HG03097 (cell line): ENCODE measurements around the gene CCDC142.
"Not testable (repeated sequence)": the region's sequence is repeated elsewhere in the genome, so short reads cannot be mapped to it uniquely, and the experiment has no call there.

ENCODE experiments used
- ATAC-seq: cut with Tn5 transposase; IDR thresholded peaks from one replicate; pipeline ENCODE4 v1.9.1; 2021; ENCODE audit not compliant: unreplicated experiment, low FRiP score

CCDC142 gene

GRCh38 chr2:74472086-74472944, 10.5 kb downstream of the CCDC142 start, which contains the start of gene MRPL53:
Gene MRPL53, minus strand, starts transcription at chr2:74472680. Its CDS starts 20 bp downstream, at chr2:74472660.
- ATAC-seq: peak; percentile 73

DNA sequence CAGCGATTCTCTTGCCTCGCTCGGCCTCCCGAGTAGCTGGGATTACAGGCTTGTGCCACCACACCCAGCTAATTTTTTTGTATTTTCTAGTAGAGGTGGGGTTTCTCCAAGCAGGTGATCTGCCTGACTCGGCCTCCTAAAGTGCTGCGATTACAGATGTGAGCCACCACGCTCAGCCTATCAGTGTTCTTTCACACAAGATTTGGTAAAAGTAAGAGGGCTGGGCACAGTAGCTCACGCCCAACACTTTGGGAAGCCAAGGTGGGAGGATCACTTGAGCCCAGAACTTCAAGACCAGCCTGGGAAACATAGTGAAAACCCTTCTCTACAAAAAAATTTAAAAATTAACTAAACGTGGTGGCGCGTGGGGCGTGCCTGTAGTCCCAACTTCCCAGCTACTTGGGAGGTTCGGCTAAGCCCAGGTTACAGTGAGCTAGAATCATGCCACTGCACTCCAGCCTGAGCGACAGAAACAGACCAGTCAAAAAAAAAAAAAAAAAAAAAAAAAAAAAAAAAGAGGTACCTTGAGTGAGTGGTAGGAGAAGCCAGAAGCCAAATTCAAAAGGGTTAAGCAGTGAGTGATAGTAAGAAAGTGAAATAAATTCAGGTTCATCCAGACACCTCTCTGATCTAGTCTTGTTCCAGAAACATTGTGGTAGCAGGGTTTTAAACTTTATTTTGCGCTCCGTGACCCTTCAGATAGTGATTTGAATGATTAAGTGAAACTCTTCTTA, 11.3 kb downstream of the CCDC142 start:
- no peak for ATAC-seq

DNA sequence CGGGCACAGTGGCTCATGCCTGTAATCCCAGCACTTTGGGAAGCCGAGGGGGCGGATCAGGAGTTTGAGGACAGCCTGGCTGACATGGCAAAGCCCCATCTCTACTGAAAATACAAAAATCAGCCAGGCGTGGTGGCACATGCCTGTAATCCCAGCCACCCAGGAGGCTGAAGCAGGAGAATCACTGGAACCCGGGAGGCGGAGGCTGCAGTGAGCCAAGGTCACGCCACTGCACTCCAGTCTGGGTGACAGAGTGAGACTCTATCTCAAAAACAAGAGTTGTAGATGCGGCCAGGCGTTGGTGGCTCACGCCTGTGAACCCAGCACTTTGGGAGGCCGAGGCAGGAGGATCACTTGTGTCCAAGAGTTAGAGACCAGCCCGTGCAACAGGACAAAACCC, 12.1 kb downstream of the CCDC142 start:
- not testable (repeated sequence) for ATAC-seq

GRCh38 chr2:74464406-74464805, 18.4 kb downstream of the CCDC142 start:
- no peak for ATAC-seq

GRCh38 chr2:74462786-74463105, 20.1 kb downstream of the CCDC142 start:
- no peak for ATAC-seq

DNA sequence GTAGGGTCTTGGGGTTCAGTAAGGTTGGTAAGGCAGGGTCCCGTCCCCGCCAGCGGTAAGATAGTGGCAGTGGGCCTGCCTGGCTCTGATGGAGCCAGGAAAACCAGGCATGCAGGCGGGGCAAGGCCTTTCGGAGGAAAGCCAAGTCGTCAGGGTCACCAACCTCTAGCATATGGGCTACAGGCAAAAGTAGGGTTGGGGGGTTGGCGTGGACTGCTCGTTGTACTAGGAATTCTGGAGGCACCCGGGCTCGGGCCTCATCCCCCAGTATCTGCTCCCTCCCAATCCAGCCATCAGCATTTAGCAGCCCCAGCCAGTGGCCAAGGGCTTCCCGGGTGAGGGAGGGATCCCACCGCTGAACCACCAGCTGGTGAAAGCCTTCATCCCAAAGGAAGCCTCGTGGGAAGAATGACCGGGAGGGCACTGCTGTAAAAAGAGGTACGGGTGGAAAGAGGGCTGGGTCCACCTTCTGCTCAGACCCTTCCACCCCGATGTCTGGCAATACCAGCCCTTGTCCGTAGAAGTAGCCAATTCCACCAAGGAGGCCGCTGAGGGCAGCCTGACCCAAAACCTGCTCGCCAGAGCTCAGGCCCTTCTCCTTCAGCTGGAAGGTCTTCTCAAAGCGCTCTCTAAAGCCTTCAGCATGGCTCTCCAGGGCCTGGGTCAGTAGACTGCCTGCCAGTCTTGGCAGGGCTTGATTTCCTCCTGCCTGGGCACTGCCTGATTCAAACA, 20.6 kb downstream of the CCDC142 start:
- no peak for ATAC-seq

DNA sequence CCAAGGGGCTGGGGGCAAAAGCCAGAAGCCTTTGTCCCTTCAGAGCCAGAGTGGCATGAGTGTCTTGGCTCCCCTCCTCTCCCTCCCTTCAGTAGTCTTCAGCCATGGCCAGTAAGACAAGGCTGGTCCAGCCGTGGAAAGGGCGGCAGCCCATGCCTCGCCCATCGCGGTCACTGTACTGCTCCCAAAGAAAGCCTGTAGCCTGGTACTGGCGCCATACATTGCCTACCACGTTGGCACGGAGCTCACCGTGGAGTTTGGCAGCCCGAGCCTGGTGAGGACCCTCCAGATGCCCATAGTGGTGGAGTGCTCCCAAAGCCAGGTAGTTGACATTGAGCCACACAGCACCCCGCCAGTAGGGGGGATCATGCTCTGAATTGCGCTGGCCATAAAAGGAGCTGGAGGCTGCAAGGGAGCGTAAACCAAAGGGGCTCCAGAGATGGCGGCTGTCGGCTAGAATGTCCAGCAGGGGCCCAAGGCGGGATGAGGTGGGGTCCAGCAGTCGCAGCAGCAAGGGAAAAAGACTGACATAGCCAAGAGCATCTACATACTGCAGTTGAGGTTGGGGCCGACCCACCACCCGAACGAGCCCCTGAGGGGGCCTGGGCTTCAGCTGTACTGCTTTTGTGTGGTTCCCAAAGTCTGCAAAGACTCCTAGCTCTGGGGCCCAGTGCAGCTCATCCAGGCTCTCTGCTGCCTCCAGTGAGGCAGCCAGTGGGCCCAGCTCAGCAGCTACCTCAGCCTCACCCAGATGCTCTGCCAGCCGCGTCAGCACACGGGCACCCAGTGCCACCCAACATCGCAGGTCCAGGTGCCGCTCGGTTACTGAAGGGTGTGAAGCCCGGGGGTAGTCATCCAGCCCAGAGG, 21.4 kb downstream of the CCDC142 start:
- ATAC-seq: no peak

DNA sequence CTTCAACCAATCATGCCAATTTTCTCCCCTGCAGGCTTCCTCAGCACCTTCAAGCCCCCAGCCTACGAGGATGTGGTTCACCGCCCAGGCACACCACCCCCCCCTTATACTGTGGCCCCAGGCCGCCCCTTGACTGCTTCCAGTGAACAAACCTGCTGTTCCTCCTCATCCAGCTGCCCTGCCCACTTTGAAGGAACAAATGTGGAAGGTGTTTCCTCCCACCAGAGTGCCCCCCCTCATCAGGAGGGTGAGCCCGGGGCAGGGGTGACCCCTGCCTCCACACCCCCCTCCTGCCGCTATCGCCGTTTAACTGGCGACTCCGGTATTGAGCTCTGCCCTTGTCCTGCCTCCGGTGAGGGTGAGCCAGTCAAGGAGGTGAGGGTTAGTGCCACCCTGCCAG, 22.6 kb downstream of the CCDC142 start:
- not testable (repeated sequence) for ATAC-seq

DNA sequence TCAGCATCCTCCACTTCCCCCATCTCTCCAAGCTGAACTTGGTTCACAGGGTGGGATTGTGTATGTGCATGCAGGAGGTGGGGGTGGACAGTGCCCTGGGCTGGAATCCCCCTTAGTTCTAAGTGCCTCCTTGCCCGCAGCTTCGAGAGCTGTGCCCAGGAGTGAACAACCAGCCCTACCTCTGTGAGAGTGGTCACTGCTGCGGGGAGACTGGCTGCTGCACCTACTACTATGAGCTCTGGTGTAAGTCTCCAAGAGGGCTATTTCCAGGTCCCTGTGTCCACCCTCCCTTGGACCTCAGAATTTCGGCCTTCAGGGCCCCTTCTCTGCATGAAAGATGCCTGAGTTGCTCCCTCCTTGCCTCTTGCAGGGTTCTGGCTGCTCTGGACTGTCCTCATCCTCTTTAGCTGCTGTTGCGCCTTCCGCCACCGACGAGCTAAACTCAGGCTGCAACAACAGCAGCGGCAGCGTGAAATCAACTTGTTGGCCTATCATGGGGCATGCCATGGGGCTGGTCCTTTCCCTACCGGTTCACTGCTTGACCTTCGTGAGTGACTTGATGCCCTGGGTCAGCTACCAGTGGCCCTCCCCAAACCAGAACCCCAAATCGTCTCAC, 23.2 kb downstream of the CCDC142 start:
- not testable (repeated sequence) for ATAC-seq

DNA sequence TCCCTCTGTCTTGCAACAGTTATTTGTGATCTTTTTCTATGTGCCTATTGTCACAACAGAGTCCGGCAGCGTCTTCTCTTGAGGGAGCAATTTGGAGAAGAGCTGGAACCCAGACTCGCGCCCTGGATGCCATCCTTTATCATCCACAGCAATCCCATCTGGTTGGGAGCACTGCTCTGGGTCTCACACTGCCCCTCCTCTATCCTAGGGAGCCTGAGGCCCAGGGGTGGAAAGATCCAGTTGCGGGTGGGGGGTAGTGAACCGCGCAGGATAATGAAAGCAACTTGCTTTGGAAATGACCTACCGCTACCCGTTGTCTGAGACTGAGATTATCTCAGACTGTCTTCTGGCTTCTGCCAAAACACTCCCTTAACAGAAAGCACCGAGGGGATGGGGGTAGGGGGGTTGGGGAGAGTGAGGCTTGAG, 23.8 kb downstream of the CCDC142 start:
- no peak for ATAC-seq

GRCh38 chr2:74458132-74458937, 24.5 kb downstream of the CCDC142 start, which contains the start of gene WBP1:
Gene WBP1, plus strand, starts transcription at chr2:74458438. Its CDS starts 165 bp downstream, at chr2:74458603.
- peak; percentile 71 for ATAC-seq

DNA sequence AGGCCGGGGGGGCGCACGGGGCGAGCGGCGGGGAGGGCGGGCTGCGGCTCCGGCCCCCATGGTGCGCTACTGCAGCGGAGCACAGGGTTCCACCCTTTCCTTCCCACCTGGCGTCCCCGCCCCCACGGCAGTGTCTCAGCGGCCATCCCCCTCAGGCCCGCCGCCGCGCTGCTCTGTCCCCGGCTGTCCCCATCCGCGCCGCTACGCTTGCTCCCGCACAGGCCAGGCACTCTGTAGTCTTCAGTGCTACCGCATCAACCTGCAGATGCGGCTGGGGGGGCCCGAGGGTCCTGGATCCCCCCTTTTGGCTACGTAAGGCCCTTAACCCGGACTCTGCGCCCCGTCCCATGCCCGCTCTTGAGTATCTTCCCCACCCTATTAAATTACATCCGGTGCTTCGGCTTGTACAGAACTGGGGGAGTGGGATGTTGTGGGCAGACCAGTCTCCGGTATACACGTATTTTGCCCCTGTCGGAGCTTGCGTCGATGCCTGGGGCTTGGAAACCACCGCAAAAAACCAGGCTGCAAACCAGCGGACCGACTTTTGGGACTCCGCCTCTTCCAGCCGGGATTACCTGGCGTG, 25.2 kb downstream of the CCDC142 start:
- peak; percentile 25 for ATAC-seq

DNA sequence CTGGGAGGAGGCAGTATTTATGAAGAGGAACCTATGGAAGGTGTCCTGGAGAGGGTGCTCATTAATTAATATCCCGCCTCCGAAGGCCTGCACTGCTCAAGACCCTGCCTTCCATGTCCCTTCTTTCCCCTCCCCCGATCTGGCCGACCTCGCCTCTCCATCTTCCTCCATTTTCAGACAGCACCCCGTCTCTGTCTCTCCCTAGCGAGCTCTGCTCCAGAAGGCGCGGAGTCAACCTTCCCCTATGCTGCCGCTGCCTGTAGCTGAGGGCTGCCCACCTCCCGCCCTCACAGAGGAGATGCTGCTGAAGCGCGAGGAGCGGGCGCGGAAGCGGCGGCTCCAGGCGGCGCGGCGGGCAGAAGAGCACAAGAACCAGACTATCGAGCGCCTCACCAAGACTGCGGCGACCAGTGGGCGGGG, 25.7 kb downstream of the CCDC142 start:
- no peak for ATAC-seq

DNA sequence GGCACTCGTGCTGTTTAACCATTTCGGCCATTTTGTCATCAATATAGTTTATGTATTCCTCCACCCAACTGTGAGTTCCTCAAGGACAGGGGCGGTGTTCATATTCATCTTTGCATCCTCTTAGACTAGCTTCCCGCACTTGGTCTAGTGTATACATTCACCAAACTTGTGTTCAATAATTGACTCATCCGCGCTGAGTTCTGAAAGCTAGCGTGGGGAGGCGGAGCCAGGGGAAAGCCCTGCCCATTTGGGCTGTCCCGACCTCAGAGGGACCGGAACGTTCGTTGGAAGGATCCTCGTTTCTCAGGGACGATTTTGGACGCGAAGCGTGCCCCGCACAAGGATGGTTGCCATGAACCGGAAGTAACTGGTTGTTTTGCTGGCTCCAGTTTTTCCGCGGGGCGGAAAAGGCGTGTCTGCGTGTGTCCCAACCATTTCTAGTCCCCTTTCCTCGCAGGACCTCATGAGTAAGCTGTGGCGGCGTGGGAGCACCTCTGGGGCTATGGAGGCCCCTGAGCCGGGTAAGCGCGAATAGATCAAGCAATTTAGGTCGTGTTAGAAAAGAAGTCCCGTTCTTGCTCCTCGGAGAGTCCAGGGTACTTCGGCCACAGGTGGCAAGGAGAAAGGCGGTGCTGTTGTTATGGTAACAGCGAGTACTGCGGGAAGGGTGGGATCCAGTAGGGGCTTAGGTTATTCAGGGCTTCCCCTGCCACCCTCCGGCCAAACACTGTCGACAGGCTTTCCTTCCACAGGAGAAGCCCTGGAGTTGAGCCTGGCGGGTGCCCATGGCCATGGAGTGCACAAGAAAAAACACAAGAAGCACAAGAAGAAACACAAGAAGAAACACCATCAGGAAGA, 27.9 kb downstream of the CCDC142 start, which contains the start of gene INO80B:
Gene INO80B, plus strand, starts transcription at position 434 of the 858 bp plus-strand sequence. Its CDS starts 30 bp downstream, at position 464.
- peak; percentile 49 for ATAC-seq

DNA sequence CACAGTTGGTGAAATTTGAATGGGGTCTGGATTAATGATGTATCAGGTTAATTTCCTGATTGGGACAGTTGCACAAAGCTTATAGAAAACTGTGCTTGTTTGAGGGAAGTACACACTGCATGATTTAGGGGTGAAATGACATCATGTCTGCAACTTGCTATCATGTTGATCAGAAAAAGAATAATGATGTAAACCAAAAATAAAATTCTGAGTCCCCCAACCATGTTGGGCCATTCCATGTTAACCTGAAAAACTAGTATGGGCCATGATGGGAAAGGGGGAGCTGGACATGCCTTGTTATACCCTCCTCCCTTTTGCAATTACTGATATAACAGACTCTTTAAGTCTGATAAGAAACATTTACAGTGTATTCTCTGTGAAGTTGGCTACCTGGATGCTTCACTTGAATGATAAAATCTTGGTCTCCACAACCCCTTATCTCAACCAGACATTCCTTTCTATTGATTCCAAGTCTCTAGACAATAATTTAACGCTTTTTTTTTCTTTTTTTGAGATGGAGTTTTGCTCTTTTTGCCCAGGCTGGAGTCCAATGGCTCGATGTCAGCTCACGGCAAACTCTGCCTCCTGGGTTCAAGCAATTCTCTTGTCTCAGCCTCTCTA, 32.1 kb downstream of the CCDC142 start:
- ATAC-seq: no peak

DNA sequence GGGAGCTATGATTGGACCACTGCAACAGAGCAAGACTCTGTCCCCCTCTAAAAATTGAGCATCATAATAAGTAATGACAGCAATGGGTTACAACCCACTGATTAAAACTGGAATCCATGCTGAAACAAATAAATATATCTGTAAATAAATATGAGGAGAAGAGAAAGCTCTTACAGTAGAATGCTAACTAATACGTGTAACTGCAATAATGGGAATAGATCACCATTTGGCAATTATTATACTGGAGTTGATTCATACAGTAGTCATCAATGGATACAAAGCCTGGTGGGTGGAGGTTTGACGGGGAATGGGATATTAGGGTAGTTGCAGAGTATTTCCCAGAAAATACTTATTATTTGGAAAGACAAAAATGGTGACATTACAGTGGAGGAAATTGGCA, 34.0 kb downstream of the CCDC142 start:
- ATAC-seq: no peak
